Measurements from ENCODE around the gene ZSWIM1. TPM values are rescaled to one million over a fixed set of nuclear protein-coding genes. Genes with fewer than 3 reads are reported as not detected.
"Not testable (repeated sequence)": the region's sequence is repeated elsewhere in the genome, so short reads cannot be mapped to it uniquely, and the experiment has no call there.

ZSWIM1 gene
- total and polyA plus RNA-seq, 2 experiments from 2014 or later: 6.6 to 7.7 TPM

DNA sequence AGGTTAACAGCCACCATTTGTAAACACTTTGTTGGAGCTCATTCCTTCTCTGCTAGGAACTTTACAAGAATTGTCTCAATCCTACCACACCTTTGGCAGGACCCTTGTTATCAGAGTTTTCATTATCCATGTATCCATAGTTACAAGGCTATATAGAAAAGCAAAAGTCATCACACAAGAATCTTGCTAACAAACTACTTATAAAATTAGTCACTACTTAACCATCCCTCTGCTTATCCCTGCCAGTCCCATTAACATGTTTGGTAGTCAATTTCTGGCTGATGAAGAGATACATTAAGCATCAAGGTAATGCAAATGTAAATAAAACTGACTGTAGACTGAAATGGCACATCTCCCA, 13.2 kb upstream of the ZSWIM1 start:
- Histone ChIP-seq H3K36me3 (ENCODE audit: low read depth) (no peaks in the 10 kb centered on the region), H4K20me1 (ENCODE audit: insufficient read depth) (no peaks in the 10 kb centered on the region), H3K9me2 (ENCODE audit: insufficient read depth) (no peaks in the 10 kb centered on the region), H3K4me3 (peak overlapping the region; percentile 19; the same call in 1 of the 2 replicates), H2AFZ (no peak overlapping the region), H3K4me1 (ENCODE audit: insufficient read depth) (peaks cover 15% of the 10 kb centered on the region), H3K9me3 (ENCODE audit: low read depth) (no peaks in the 10 kb centered on the region), H3K27me3 (replicated peaks; ENCODE audit: insufficient read depth) (no peaks in the 10 kb centered on the region), H3F3A (ENCODE audit: insufficient read depth) (peaks cover 14% of the 10 kb centered on the region; the same call in 1 of the 2 replicates), H3K4me2 (ENCODE audit: unreplicated experiment) (peak overlapping the region; percentile 62), H3K79me2 (ENCODE audit: insufficient read depth) (0 out of 2 replicates have a peak, but pooled peaks cover 3% of the 10 kb centered on the region), H3K27ac (peak overlapping the region; percentile 75), H3K9ac (peak overlapping the region; percentile 49)
- peak; percentile 82 for DNase-seq
- TF ChIP-seq EZH2 (IDR thresholded peaks at IDR 0.05; ENCODE audit: insufficient read depth, poor library complexity, severe bottlenecking): no peak
- TF ChIP-seq EZH2phosphoT487 (IDR thresholded peaks at IDR 0.05; ENCODE audit: insufficient read depth, low read depth): no peak
- in situ Hi-C loops (cut with MboI): no loop called here

DNA sequence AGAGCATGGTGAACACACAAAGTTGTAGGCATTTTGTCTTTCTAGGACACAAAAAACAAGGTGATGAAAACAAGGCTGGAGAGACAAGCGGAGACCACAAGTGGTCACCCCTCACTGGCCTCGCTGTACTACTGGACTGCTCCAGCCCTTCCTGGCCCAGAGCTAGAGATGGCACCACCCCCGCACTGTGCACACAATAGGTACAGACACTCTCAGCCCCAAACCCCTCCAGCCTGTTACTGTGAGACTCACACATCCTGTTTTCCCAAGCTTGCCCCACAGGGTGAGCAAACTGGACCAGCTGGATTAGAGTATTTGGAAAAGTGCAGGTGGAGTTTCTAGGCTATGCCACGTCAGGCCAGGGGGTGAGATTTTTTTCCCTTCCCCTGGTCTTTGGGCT, 8.4 kb upstream of the ZSWIM1 start:
- H3K9me2 ChIP-seq (ENCODE audit: insufficient read depth): no peaks in the 10 kb centered on the region
- H3K4me3 ChIP-seq: no peak overlapping the region
- H3K27ac ChIP-seq: no peak overlapping the region
- no peaks in the 10 kb centered on the region for H4K20me1 ChIP-seq (ENCODE audit: insufficient read depth)
- no peaks in the 10 kb centered on the region for H3K36me3 ChIP-seq (ENCODE audit: low read depth)
- H3K4me2 ChIP-seq (ENCODE audit: unreplicated experiment): no peak overlapping the region
- H3K79me2 ChIP-seq (ENCODE audit: insufficient read depth): 0 out of 2 replicates have a peak, but pooled peaks cover 3% of the 10 kb centered on the region
- no peaks in the 10 kb centered on the region for H3K9me3 ChIP-seq (ENCODE audit: low read depth)
- H3K27me3 ChIP-seq (replicated peaks; ENCODE audit: insufficient read depth): no peaks in the 10 kb centered on the region
- H2AFZ ChIP-seq: no peak overlapping the region
- H3K9ac ChIP-seq: no peak overlapping the region
- H3K4me1 ChIP-seq (ENCODE audit: insufficient read depth): peaks cover 9% of the 10 kb centered on the region
- DNase-seq: no peak
- WGBS, 2 experiments (ENCODE audit: low coverage in 1 of 2, low lambda C conversion rate in 2 of 2, missing lambda C conversion rate in 2 of 2): 84 to 92% methylated on average over 4 of the region's 4 CpGs
- in situ Hi-C loops (cut with MboI): no loop called here
- TF ChIP-seq EZH2phosphoT487 (IDR thresholded peaks at IDR 0.05; ENCODE audit: insufficient read depth, low read depth): no peak
- no peak for TF ChIP-seq EZH2 (IDR thresholded peaks at IDR 0.05; ENCODE audit: insufficient read depth, poor library complexity, severe bottlenecking)
- H3F3A ChIP-seq (ENCODE audit: insufficient read depth): peaks cover 7% of the 10 kb centered on the region; the same call in 1 of the 2 replicates

DNA sequence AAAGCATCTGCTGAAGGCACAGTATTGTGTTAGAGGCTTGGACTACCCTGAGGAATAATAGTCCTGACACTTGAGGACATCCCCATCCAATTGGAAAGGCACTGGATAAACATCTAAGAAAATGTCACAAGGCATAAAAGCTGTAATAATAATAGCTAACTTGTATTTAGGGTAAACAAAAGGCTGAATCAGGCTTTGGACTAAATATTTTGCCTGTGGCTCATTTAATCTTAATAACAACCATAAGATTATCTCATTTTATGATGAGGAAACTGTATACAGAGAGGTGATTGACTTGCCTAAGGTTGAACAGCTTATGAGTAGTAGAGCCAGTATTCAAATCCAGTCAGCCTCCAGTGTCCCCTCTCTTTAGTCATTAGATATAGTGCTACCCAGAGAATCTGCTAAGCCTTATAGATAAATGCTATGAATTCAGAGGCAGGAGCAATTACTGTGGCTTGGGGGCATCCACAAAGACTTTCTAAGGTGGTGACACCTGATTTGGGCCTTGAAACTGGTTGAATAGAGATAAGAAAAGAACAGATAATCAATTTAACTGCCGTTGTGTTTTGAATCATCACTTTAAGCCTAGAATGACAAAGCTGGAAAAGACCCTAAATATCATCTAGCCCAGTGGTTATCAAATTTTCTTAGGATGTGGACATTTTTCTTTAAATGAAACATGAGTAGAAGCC, 7.5 kb upstream of the ZSWIM1 start:
- in situ Hi-C loops (cut with MboI): no loop called here
- peak; percentile 23 for DNase-seq
- H2AFZ ChIP-seq: no peak overlapping the region
- H3K36me3 ChIP-seq (ENCODE audit: low read depth): no peaks in the 10 kb centered on the region
- H3K79me2 ChIP-seq (ENCODE audit: insufficient read depth): 0 out of 2 replicates have a peak, but pooled peaks cover 3% of the 10 kb centered on the region
- no peaks in the 10 kb centered on the region for H3K9me2 ChIP-seq (ENCODE audit: insufficient read depth)
- TF ChIP-seq EZH2 (IDR thresholded peaks at IDR 0.05; ENCODE audit: insufficient read depth, poor library complexity, severe bottlenecking) (no peak), EZH2phosphoT487 (IDR thresholded peaks at IDR 0.05; ENCODE audit: insufficient read depth, low read depth) (no peak)
- peaks cover 5% of the 10 kb centered on the region; the same call in 1 of the 2 replicates for H3K4me1 ChIP-seq (ENCODE audit: insufficient read depth)
- no peak overlapping the region for H3K27ac ChIP-seq
- no peaks in the 10 kb centered on the region for H3K9me3 ChIP-seq (ENCODE audit: low read depth)
- H3F3A ChIP-seq (ENCODE audit: insufficient read depth): peaks cover under 1% of the 10 kb centered on the region; the same call in 1 of the 2 replicates
- H3K9ac ChIP-seq: no peak overlapping the region
- H3K27me3 ChIP-seq (replicated peaks; ENCODE audit: insufficient read depth): no peaks in the 10 kb centered on the region
- 95 to 97% methylated on average over 1 of the region's 1 CpG for WGBS, 2 experiments (ENCODE audit: low coverage in 1 of 2, low lambda C conversion rate in 2 of 2, missing lambda C conversion rate in 2 of 2)
- no peak overlapping the region for H3K4me2 ChIP-seq (ENCODE audit: unreplicated experiment)
- H4K20me1 ChIP-seq (ENCODE audit: insufficient read depth): no peaks in the 10 kb centered on the region
- no peak overlapping the region for H3K4me3 ChIP-seq

- H3K9me2 ChIP-seq (ENCODE audit: insufficient read depth); in situ Hi-C loops (cut with MboI); H3K79me2 ChIP-seq (ENCODE audit: insufficient read depth); H3K27me3 ChIP-seq (replicated peaks; ENCODE audit: insufficient read depth); DNase-seq; H3F3A ChIP-seq (ENCODE audit: insufficient read depth); H2AFZ ChIP-seq; H3K4me1 ChIP-seq (ENCODE audit: insufficient read depth); H3K36me3 ChIP-seq (ENCODE audit: low read depth); H3K4me3 ChIP-seq; H3K4me2 ChIP-seq (ENCODE audit: unreplicated experiment); H3K9me3 ChIP-seq (ENCODE audit: low read depth); H3K9ac ChIP-seq; H4K20me1 ChIP-seq (ENCODE audit: insufficient read depth); H3K27ac ChIP-seq: not testable (repeated sequence)
- 96 to 97% methylated on average over 9 to 10 of the region's 10 CpGs for WGBS, 2 experiments (ENCODE audit: low coverage in 1 of 2, low lambda C conversion rate in 2 of 2, missing lambda C conversion rate in 2 of 2)
Observed at GRCh38 chr20:45874104-45874481, 6.9 kb upstream of the ZSWIM1 start.

All from GM23248 (cell line).